ENCODE data around the gene SH2D5. TPM values are rescaled to one million over a fixed set of nuclear protein-coding genes. Genes with fewer than 3 reads are reported as not detected.
A peak's percentile ranks its signal among the peaks of the same experiment; 100 is the strongest.

The SH2D5 gene
- total RNA-seq, 1 donor from 2014 or later = 5.1 TPM

GRCh38 chr1:20711285-20712214, 21.0 kb downstream of the SH2D5 start:
- Histone ChIP-seq H3K9ac (no peak overlapping the region), H3K4me1 (no peaks in the 10 kb centered on the region), H3K27ac (no peak overlapping the region), H3K27me3 (peaks cover under 1% of the 10 kb centered on the region), H3K4me2 (no peak overlapping the region), H4K20me1 (ENCODE audit: low read depth) (no peaks in the 10 kb centered on the region), H3K79me2 (ENCODE audit: low read depth) (no peaks in the 10 kb centered on the region), H3K9me3 (ENCODE audit: low read depth) (no peaks in the 10 kb centered on the region), H3F3A (ENCODE audit: low read depth) (peaks cover 1% of the 10 kb centered on the region), H3K36me3 (no peaks in the 10 kb centered on the region), H3K4me3 (no peak overlapping the region), H2AFZ (replicated peaks) (no peak overlapping the region)
- TF ChIP-seq EZH2phosphoT487 (IDR thresholded peaks at IDR 0.05) = no peak
- no peak for TF ChIP-seq CTCF (IDR thresholded peaks at IDR 0.05)
- no peak for TF ChIP-seq EZH2 (IDR thresholded peaks at IDR 0.05)
- Mint-ChIP-seq H3K36me3 (no peaks in the 10 kb centered on the region), H3K4me1 (peaks cover 31% of the 10 kb centered on the region), H3K4me3 (peak overlapping the region; percentile 59), H3K9me3 (no peaks in the 10 kb centered on the region), H3K27ac (no peak overlapping the region), H3K27me3 (ENCODE audit: insufficient read depth, low read depth) (peaks cover 6% of the 10 kb centered on the region)
- DNase-seq (ENCODE audit: low spot score) = peak; percentile 53

DNA sequence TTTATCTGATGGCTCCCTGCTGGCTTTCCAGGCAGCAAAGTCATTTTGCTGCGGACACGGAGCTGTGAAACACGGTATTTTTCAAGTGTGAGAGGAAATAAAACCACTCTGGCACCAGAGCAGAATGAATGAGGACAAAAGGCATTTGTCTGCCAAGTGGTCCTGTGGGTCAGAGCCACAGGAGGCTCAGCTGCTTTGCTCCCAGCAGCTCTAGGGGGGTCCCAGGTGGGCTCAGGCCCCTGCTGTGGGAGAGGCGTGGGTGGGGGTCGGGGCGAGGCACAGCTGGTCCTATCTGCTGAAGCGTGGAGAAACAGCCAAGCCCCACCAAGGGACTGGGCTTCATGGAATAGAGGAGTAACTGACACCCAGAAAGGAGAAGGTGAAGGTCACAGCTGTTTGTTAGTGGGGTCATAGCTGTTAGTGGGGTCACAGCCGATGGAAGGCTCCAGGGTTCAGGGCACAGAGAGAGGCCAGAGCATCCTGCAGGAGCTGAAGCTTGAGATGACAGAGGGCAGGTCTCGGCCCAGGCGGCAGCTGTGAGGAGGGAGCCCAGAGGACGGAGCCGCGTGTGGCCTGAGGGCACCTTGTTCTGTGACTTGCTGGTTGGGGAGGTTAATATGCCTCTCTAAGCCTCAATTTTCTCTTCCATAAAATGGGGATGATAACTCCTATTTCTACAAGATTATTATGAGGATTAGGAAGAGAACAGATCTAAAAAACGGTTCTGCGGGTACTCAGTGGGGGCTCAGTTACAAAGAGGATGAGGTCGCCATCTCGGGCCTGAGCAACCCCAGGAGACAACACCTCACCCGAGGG, 21.8 kb downstream of the SH2D5 start:
- Histone ChIP-seq H3K4me1 (no peaks in the 10 kb centered on the region), H3K9me3 (ENCODE audit: low read depth) (no peaks in the 10 kb centered on the region), H2AFZ (replicated peaks) (no peak overlapping the region), H3K36me3 (no peaks in the 10 kb centered on the region), H4K20me1 (ENCODE audit: low read depth) (no peaks in the 10 kb centered on the region), H3K4me2 (no peak overlapping the region), H3K27me3 (no peaks in the 10 kb centered on the region), H3K79me2 (ENCODE audit: low read depth) (no peaks in the 10 kb centered on the region), H3K27ac (no peak overlapping the region), H3K4me3 (no peak overlapping the region), H3K9ac (no peak overlapping the region), H3F3A (ENCODE audit: low read depth) (no peaks in the 10 kb centered on the region)
- no peaks in the 10 kb centered on the region for H3K9me3 Mint-ChIP-seq
- peaks cover 27% of the 10 kb centered on the region for H3K4me1 Mint-ChIP-seq
- TF ChIP-seq CTCF (IDR thresholded peaks at IDR 0.05) (no peak), EZH2 (IDR thresholded peaks at IDR 0.05) (no peak), EZH2phosphoT487 (IDR thresholded peaks at IDR 0.05) (no peak)
- H3K36me3 Mint-ChIP-seq = no peaks in the 10 kb centered on the region
- peak overlapping the region; percentile 53 for H3K27ac Mint-ChIP-seq
- DNase-seq (ENCODE audit: low spot score) = no peak
- peaks cover 6% of the 10 kb centered on the region for H3K27me3 Mint-ChIP-seq (ENCODE audit: insufficient read depth, low read depth)
- peak overlapping the region; percentile 63 for H3K4me3 Mint-ChIP-seq

- Mint-ChIP-seq H3K27me3 (ENCODE audit: insufficient read depth, low read depth) (peaks cover 10% of the 10 kb centered on the region), H3K4me3 (no peak overlapping the region), H3K27ac (no peak overlapping the region), H3K9me3 (no peaks in the 10 kb centered on the region), H3K36me3 (no peaks in the 10 kb centered on the region), H3K4me1 (peaks cover 32% of the 10 kb centered on the region)
- Histone ChIP-seq H3K36me3 (no peaks in the 10 kb centered on the region), H3K4me2 (no peak overlapping the region), H3K4me1 (no peaks in the 10 kb centered on the region), H3K79me2 (ENCODE audit: low read depth) (no peaks in the 10 kb centered on the region), H2AFZ (replicated peaks) (no peak overlapping the region), H3F3A (ENCODE audit: low read depth) (no peaks in the 10 kb centered on the region), H3K9ac (no peak overlapping the region), H3K4me3 (no peak overlapping the region), H3K27me3 (no peaks in the 10 kb centered on the region), H3K9me3 (ENCODE audit: low read depth) (no peaks in the 10 kb centered on the region), H3K27ac (no peak overlapping the region), H4K20me1 (ENCODE audit: low read depth) (no peaks in the 10 kb centered on the region)
- TF ChIP-seq CTCF (IDR thresholded peaks at IDR 0.05) (no peak), EZH2 (IDR thresholded peaks at IDR 0.05) (no peak)
- no peak for DNase-seq (ENCODE audit: low spot score)
Measured at GRCh38 chr1:20709868-20710267, 22.6 kb downstream of the SH2D5 start.
